ENCODE results near the gene CA10. TPM values are rescaled to one million over a fixed set of nuclear protein-coding genes. Genes with fewer than 3 reads are reported as not detected.

CA10 gene
- total RNA-seq, 1 experiment from 2014 or later, result not detected

DNA sequence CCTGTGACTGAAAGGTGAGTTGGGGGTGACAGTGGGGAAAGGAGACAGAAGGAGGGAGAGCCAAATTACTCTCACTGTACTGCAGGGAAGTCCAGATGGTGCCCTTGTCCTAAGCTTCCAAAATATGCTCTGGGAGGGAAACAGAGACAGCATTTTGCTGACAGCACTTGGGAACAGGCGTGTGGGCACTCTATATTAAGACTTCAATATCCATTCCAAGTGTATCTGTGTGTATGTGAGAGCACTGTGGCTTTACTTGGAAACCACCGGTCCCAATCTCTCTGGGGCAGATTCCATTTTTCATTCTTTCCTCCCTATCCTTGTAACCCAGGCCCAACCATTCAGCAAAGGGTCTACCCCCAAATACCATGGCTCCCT is 490.8 kb downstream of the CA10 start:
- H3K4me3 ChIP-seq (ENCODE audit: low read depth, low read length), result no peak overlapping the region
- H3K9me3 Mint-ChIP-seq (ENCODE audit: unreplicated experiment), result no peaks in the 10 kb centered on the region
- H3K27ac Mint-ChIP-seq (ENCODE audit: unreplicated experiment), result no peak overlapping the region
- 0 out of 2 replicates have a peak, but pooled peaks cover 4% of the 10 kb centered on the region for H3K9me3 ChIP-seq
- H3K4me1 ChIP-seq, result no peaks in the 10 kb centered on the region
- no peaks in the 10 kb centered on the region for H3K36me3 Mint-ChIP-seq (ENCODE audit: insufficient read depth, unreplicated experiment)
- ChIA-PET POLR2A (no interaction called here), CTCF (no interaction called here)
- intact Hi-C loops (cut with micrococcal nuclease; ENCODE audit: unreplicated experiment), result no loop called here
- H3K4me1 Mint-ChIP-seq (ENCODE audit: low read depth, unreplicated experiment), result no peaks in the 10 kb centered on the region
- peaks cover 13% of the 10 kb centered on the region for H3K27me3 Mint-ChIP-seq (ENCODE audit: insufficient read depth, unreplicated experiment)
- TF ChIP-seq, protein P1, sequence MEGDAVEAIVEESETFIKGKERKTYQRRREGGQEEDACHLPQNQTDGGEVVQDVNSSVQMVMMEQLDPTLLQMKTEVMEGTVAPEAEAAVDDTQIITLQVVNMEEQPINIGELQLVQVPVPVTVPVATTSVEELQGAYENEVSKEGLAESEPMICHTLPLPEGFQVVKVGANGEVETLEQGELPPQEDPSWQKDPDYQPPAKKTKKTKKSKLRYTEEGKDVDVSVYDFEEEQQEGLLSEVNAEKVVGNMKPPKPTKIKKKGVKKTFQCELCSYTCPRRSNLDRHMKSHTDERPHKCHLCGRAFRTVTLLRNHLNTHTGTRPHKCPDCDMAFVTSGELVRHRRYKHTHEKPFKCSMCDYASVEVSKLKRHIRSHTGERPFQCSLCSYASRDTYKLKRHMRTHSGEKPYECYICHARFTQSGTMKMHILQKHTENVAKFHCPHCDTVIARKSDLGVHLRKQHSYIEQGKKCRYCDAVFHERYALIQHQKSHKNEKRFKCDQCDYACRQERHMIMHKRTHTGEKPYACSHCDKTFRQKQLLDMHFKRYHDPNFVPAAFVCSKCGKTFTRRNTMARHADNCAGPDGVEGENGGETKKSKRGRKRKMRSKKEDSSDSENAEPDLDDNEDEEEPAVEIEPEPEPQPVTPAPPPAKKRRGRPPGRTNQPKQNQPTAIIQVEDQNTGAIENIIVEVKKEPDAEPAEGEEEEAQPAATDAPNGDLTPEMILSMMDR (IDR thresholded peaks at IDR 0.05; ENCODE audit: insufficient read depth in 1 of 2, low read depth in 1 of 2, low read length in 1 of 2, severe bottlenecking in 1 of 2, unreplicated experiment in 1 of 2), result no peak
- H3K36me3 ChIP-seq (ENCODE audit: control insufficient read depth, insufficient read depth, low read length), result no peaks in the 10 kb centered on the region
- no TSS peak for BruUV-seq (replicated peaks)
- H3K4me3 Mint-ChIP-seq (ENCODE audit: unreplicated experiment), result no peak overlapping the region
- no peak for DNase-seq
- no peaks in the 10 kb centered on the region for H3K27me3 ChIP-seq (replicated peaks; ENCODE audit: control insufficient read depth, insufficient read depth, low read length)

- no peaks in the 10 kb centered on the region for H3K4me1 Mint-ChIP-seq (ENCODE audit: low read depth, unreplicated experiment)
- intact Hi-C loops (cut with micrococcal nuclease; ENCODE audit: unreplicated experiment), result no loop called here
- TF ChIP-seq, protein P1 (IDR thresholded peaks at IDR 0.05; ENCODE audit: insufficient read depth in 1 of 2, low read depth in 1 of 2, low read length in 1 of 2, severe bottlenecking in 1 of 2, unreplicated experiment in 1 of 2), result no peak
- no peaks in the 10 kb centered on the region for H3K9me3 Mint-ChIP-seq (ENCODE audit: unreplicated experiment)
- no peak for DNase-seq
- no peak overlapping the region for H3K27ac Mint-ChIP-seq (ENCODE audit: unreplicated experiment)
- no peak overlapping the region for H3K4me3 Mint-ChIP-seq (ENCODE audit: unreplicated experiment)
- Histone ChIP-seq H3K27me3 (replicated peaks; ENCODE audit: control insufficient read depth, insufficient read depth, low read length) (no peaks in the 10 kb centered on the region), H3K4me3 (ENCODE audit: low read depth, low read length) (no peak overlapping the region), H3K4me1 (no peaks in the 10 kb centered on the region), H3K9me3 (0 out of 2 replicates have a peak, but pooled peaks cover 4% of the 10 kb centered on the region), H3K36me3 (ENCODE audit: control insufficient read depth, insufficient read depth, low read length) (no peaks in the 10 kb centered on the region)
- POLR2A ChIA-PET, result no interaction called here
- H3K36me3 Mint-ChIP-seq (ENCODE audit: insufficient read depth, unreplicated experiment), result no peaks in the 10 kb centered on the region
- CTCF ChIA-PET, result no interaction called here
- peaks cover 15% of the 10 kb centered on the region for H3K27me3 Mint-ChIP-seq (ENCODE audit: insufficient read depth, unreplicated experiment)
- no TSS peak for BruUV-seq (replicated peaks)
Measured at GRCh38 chr17:51666971-51667705, 491.4 kb downstream of the CA10 start.

- no peaks in the 10 kb centered on the region for H3K36me3 Mint-ChIP-seq (ENCODE audit: insufficient read depth, unreplicated experiment)
- CTCF ChIA-PET, result no interaction called here
- Histone ChIP-seq H3K9me3 (no peaks in the 10 kb centered on the region), H3K27me3 (replicated peaks; ENCODE audit: control insufficient read depth, insufficient read depth, low read length) (0 out of 2 replicates have a peak, but pooled peaks cover 1% of the 10 kb centered on the region), H3K4me3 (ENCODE audit: low read depth, low read length) (no peak overlapping the region), H3K36me3 (ENCODE audit: control insufficient read depth, insufficient read depth, low read length) (no peaks in the 10 kb centered on the region), H3K4me1 (no peaks in the 10 kb centered on the region)
- H3K27me3 Mint-ChIP-seq (ENCODE audit: insufficient read depth, unreplicated experiment), result peaks cover 10% of the 10 kb centered on the region
- no peak overlapping the region for H3K4me3 Mint-ChIP-seq (ENCODE audit: unreplicated experiment)
- H3K9me3 Mint-ChIP-seq (ENCODE audit: unreplicated experiment), result no peaks in the 10 kb centered on the region
- BruUV-seq (replicated peaks), result no TSS peak
- intact Hi-C loops (cut with micrococcal nuclease; ENCODE audit: unreplicated experiment), result no loop called here
- DNase-seq, result no peak
- H3K27ac Mint-ChIP-seq (ENCODE audit: unreplicated experiment), result no peak overlapping the region
- POLR2A ChIA-PET, result no interaction called here
- no peaks in the 10 kb centered on the region for H3K4me1 Mint-ChIP-seq (ENCODE audit: low read depth, unreplicated experiment)
- TF ChIP-seq, protein P1 (IDR thresholded peaks at IDR 0.05; ENCODE audit: insufficient read depth in 1 of 2, low read depth in 1 of 2, low read length in 1 of 2, severe bottlenecking in 1 of 2, unreplicated experiment in 1 of 2), result no peak
Measured at GRCh38 chr17:51662204-51663056, 496.1 kb downstream of the CA10 start.

Measured in Caco-2 (cell line).